ENCODE measurements around the gene DUSP16.

Gene DUSP16

DNA sequence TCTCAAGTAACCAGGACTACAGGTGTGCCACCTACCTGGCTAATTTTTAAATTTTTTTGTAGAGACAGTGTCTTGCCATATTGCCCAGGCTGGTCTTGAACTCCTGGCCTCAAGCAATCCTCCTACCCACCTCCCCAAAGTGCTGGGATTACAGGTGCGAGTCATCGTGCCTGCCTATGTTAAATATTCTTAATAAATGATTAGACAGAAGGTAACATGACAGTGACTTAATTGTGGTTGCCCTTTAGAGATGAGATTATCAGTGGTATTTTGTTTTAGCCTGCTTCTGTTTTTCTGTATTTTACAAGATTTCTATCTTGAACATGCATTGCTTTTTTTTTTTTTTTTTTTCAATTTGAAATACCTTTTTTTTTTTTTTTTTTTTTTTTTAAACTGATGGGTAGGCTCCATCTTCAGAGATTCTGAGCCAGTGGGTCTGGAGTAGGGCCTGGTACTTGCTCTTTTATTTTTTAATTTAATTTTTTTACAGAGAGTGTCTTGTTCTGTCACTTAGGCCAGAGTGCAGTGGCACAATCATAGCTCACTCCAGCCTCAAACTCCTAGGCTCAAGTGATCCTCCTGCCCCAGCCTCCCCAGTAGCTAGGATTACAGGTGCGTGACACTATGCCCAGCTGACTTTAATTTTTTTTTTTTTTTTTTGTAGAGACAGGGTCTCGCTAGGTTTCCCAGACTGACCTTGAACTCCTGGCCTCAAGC is 117.3 kb downstream of the DUSP16 start:
- no peak for DNase-seq

DNA sequence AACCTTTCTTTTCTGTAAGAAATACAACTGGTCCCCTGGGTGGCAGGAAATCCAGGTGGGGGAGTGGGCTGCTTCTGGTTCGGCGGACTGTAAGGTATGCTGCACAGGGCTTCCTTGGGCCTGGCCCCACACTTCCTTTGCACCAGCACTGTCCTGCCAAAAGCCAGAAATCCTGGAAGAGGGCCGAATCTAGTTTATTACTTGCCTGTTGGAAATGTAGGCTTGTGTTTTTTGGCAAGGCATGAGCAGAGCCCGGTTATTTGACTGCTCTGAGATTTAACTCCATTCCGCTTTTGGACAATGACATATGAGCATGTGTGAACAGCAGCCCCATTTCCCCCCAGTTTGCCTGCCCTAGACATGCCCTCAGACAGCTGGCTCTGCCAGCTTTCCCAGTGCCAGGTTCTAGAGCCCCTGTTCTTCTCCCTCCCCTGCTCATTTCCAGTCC is 119.2 kb downstream of the DUSP16 start:
- no peak for DNase-seq

DNA sequence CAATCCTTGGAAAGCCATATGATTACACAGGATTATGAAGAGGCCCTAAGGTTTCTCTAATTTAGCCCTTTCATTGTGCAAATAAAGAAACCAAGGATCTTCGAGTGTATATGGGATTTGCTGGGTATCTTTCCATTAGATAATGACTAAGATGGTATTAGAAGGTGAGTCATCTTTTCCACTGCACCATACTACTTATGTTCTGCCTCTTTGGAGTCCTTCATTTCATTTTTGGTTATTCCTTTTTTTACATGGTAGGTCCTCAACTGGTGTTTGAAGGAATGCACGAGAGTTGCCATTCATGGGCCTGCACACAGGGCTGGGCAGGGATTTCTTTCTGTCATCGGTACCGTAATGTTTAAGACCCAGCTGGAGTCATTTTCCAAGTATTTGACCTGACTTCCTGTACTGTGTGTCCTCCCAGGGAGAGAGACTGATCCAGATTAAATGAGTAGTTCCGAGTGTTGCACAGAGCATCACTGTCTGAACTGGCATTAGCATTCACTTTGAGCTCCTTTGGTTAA is 120.1 kb downstream of the DUSP16 start:
- DNase-seq, result no peak

- DNase-seq, result no peak
Measured at GRCh38 chr12:12441843-12442461, 120.7 kb downstream of the DUSP16 start.

DNA sequence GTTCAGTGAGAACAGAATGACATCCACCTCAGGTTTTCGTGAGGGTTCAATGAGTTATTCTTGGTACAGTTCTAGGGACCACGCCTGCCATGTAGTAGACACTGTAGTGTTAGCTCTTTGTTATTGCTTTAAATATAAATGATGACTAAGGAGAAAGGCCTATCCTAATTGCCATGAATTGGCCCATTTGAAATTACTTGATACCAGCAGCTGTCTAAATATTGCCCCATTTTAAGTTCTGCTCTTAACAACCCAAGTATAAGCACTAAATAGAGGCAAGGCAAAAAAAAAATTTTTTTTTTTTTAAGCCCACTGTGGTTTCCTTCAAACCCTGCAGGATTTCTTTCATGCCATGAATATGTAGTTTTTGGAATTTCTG is 121.2 kb downstream of the DUSP16 start:
- DNase-seq, result no peak

- DNase-seq, result no peak
Measured at GRCh38 chr12:12440784-12441428, 121.8 kb downstream of the DUSP16 start.

DNA sequence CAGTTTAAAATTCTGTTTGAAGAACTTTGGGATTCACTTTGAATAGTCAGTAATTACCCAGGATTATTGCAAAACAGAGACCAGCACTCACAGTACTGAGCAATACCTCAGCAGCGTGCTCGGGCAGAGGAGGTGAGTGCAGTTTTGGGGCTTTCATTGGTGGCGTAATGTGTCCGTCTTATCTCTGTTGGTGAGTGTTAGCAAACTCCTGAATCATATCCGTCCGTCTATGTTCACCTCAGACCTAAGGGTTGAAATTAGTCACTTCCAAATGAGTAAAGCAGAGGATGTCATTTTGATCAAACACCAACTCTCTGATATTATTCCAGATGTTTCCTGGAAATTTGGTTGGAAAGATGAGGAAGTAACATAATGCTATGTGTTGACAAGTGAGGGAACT is 123.0 kb downstream of the DUSP16 start:
- DNase-seq, result no peak

DNA sequence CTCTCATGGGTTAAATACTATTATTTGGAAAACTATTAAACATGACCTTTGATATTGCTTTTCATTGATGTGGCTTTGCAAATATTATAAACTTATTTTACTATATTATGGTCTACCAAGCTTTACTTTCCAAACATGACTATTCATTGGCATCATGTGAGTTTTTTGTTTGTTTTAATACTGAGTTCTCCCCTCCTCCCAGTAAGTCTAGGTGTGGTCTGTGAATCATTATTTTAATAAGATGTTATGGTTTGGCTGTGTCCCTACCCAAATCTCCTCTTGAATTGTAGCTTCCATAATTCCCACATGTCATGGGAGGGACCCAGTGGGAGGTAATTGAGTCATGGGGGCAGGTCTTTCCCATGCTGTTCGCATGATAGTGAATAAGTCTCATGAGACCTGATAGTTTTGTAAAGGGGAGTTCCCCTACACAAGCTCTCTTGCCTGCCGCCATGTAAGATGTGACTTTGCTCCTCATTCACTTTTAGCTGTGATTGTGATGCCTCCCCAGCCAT is 125.8 kb downstream of the DUSP16 start:
- DNase-seq, result no peak

DNA sequence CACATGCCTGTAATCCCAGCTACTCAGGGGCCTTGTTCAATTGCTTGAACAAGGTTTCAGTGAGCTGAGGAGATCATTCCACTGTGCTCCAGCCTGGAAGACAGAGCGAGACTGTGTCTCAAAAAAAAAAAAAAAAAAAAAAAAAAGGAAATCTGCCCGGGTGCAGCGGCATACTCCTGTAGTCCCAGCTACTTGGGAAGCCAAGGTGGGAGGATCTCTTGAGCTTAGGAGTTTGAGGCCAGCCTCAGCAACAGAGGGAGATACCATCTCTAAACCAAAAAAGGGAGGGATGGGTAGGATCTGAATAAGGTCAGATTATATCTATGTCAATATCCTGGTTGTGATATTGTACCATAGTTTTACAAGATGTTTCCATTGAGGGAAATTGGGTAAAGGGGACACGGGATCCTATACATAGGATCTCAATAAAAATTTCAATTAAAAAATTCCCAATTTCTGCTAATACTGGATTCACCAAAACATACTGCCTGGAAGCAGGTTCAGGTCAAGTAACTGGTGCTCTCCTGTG is 129.4 kb downstream of the DUSP16 start:
- DNase-seq, result no peak

DNA sequence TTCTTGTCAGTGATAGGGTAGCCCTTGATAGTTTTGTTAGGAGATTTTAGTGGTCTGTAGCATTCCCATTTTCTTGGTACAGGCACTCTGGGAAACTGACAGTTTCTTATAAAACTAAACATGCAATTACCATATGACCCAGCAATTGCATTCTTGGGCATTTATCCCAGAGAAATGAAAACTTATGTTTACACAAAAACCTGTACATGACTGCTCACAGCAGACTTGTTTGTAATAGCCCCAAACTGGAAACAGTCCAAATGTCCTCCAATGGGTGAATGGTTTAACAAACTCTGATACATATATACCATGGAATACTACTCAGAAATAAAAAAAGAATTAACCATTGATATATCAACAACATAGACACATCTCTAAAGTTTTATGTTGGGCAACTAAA is 130.3 kb downstream of the DUSP16 start:
- no peak for DNase-seq

- no peak for DNase-seq
Measured at GRCh38 chr12:12428961-12429657, 133.6 kb downstream of the DUSP16 start.

- no peak for DNase-seq
Measured at GRCh38 chr12:12428047-12428446, 134.6 kb downstream of the DUSP16 start.

GRCh38 chr12:12427568-12427967 is 135.1 kb downstream of the DUSP16 start:
- DNase-seq, result no peak

DNA sequence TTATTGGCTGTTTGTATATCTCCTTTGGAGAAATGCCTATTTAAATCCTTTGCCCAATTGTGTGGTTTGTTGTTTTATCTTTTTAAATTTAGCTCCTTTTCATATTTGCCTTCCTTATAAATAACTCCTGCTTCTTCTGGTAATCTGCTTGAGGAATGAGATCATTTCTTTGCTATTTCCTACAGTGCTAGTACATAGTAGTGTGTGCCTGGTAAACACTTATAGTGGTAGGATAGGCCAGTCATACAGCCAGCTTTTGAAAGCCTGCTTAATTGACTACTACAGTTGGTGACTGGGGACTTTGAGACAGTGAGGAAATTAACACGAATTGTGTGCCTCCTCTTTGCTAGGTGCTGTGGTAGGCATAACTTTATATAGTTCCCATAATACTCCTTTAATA is 137.0 kb downstream of the DUSP16 start:
- no peak for DNase-seq

- DNase-seq, result no peak
Measured at GRCh38 chr12:12425001-12425400, 137.7 kb downstream of the DUSP16 start.
